GM12878 (cell line): ENCODE results near the gene STBD1.

Experiments
- CREB1 ChIP-seq: IDR thresholded peaks from 2 replicates; pipeline ENCODE4 v1.6.1; 2012; ENCODE audit warnings: low read depth, mild to moderate bottlenecking, inconsistent platforms
- CTCF ChIP-seq, 3 experiments: IDR thresholded peaks in 2 of 3; conservative IDR thresholded peaks in 1 of 3; 2 replicates each; pipeline ENCODE4 v1.5.1; 2011; ENCODE audit warnings: low read depth in 3 of 3, low read length in 3 of 3, mild to moderate bottlenecking in 3 of 3, control low read depth in 2 of 3, moderate library complexity in 2 of 3, inconsistent platforms in 1 of 3, mixed read lengths in 1 of 3; ENCODE audit not compliant: control insufficient read depth in 2 of 3, insufficient read depth in 1 of 3; ENCODE audit errors: extremely low read depth in 1 of 3
- ESRRA ChIP-seq: IDR thresholded peaks from 2 replicates; pipeline ENCODE4 v1.6.1; 2012; ENCODE audit warnings: mild to moderate bottlenecking, low read length, improper control_type of control experiment
- MTA2 ChIP-seq: fragments of 450-650 bp; IDR thresholded peaks from 2 replicates; pipeline ENCODE4 v1.6.1; 2016; ENCODE audit warnings: low read depth, mild to moderate bottlenecking, moderate library complexity
- PAX5 ChIP-seq: IDR thresholded peaks from 2 replicates; pipeline ENCODE4 v1.6.1; 2011; ENCODE audit warnings: low read depth, low read length, borderline replicate concordance
- PBX3 ChIP-seq: IDR thresholded peaks from 2 replicates; pipeline ENCODE4 v1.6.1; 2011; ENCODE audit warnings: mild to moderate bottlenecking, low read depth, low read length, moderate library complexity; ENCODE audit not compliant: insufficient replicate concordance
- POLR2A ChIP-seq: IDR thresholded peaks from 2 replicates; pipeline ENCODE4 v1.6.1; 2011; ENCODE audit warnings: low read depth, mild to moderate bottlenecking, low read length
- POLR2AphosphoS5 ChIP-seq: IDR thresholded peaks from 2 replicates; pipeline ENCODE4 v1.6.1; 2011; ENCODE audit warnings: mild to moderate bottlenecking, low read length, inconsistent platforms
- ZBTB40 ChIP-seq: fragments of 450-650 bp; IDR thresholded peaks from 2 replicates; pipeline ENCODE4 v1.6.1; 2016; ENCODE audit warnings: mild to moderate bottlenecking, moderate library complexity, borderline replicate concordance

- TF ChIP-seq CTCF (IDR thresholded peaks at IDR 0.05 in 2 of 3, conservative IDR thresholded peaks at IDR 0.05 in 1 of 3; ENCODE audit: control insufficient read depth in 2 of 3, extremely low read depth in 1 of 3, insufficient read depth in 1 of 3, low read depth in 3 of 3, low read length in 3 of 3) (no peak), ESRRA (no peak), PBX3 (no peak), CREB1 (no peak), POLR2AphosphoS5 (no peak), PAX5 (no peak), POLR2A (no peak), MTA2 (no peak), ZBTB40 (no peak)
Measured at GRCh38 chr4:76305971-76306881, at the start of gene STBD1.
